HG02943 (cell line): ENCODE data around the gene OSBPL5.

Experiments
- ATAC-seq: cut with Tn5 transposase; IDR thresholded peaks from one replicate; pipeline ENCODE4 v1.9.1; 2021; ENCODE audit warnings: mild to moderate bottlenecking, low read depth, moderate library complexity; ENCODE audit not compliant: unreplicated experiment

Gene OSBPL5

GRCh38 chr11:3165152-3165705 is at the start of gene OSBPL5:
OSBPL5 (minus strand) TSS chr11:3165310; CDS start chr11:3129148, 36,162 bp downstream.
- no peak for ATAC-seq

- no peak for ATAC-seq
Observed at GRCh38 chr11:3214420-3214699, 49.2 kb upstream of the OSBPL5 start.

GRCh38 chr11:3213659-3214419 is 48.7 kb upstream of the OSBPL5 start:
- ATAC-seq = no peak

GRCh38 chr11:3208272-3208671 is 43.2 kb upstream of the OSBPL5 start:
- ATAC-seq = no peak

GRCh38 chr11:3207526-3208189 is 42.5 kb upstream of the OSBPL5 start:
- ATAC-seq = no peak

- no peak for ATAC-seq
Observed at GRCh38 chr11:3206922-3207204, 41.8 kb upstream of the OSBPL5 start.

GRCh38 chr11:3206156-3206921 is 41.2 kb upstream of the OSBPL5 start:
- ATAC-seq = no peak

GRCh38 chr11:3205261-3206155 is 40.4 kb upstream of the OSBPL5 start:
- ATAC-seq = no peak

- no peak for ATAC-seq
Observed at GRCh38 chr11:3204141-3205015, 39.3 kb upstream of the OSBPL5 start.

- ATAC-seq = no peak
Observed at GRCh38 chr11:3203221-3204043, 38.3 kb upstream of the OSBPL5 start.

- no peak for ATAC-seq
Observed at GRCh38 chr11:3202759-3203158, 37.6 kb upstream of the OSBPL5 start.

- no peak for ATAC-seq
Observed at GRCh38 chr11:3202305-3202704, 37.2 kb upstream of the OSBPL5 start.

GRCh38 chr11:3201677-3202181 is 36.6 kb upstream of the OSBPL5 start:
- no peak for ATAC-seq

- no peak for ATAC-seq
Observed at GRCh38 chr11:3201112-3201581, 36.0 kb upstream of the OSBPL5 start.

- ATAC-seq = no peak
Observed at GRCh38 chr11:3200388-3201111, 35.4 kb upstream of the OSBPL5 start.

- ATAC-seq = no peak
Observed at GRCh38 chr11:3199537-3200295, 34.6 kb upstream of the OSBPL5 start.

GRCh38 chr11:3198815-3199214 is 33.7 kb upstream of the OSBPL5 start:
- no peak for ATAC-seq
